COLO668 (cell line): ENCODE measurements around the gene PKNOX2.

Experiments used
- DNase-seq: peaks from one replicate; lab custom pipeline; 2025; ENCODE audit not compliant: unreplicated experiment; lab: John Stamatoyannopoulos, UW

Gene PKNOX2

GRCh38 chr11:125171974-125172373 lies 7.4 kb downstream of the PKNOX2 start:
- no peak for DNase-seq

GRCh38 chr11:125173027-125173426 lies 8.5 kb downstream of the PKNOX2 start:
- no peak for DNase-seq

GRCh38 chr11:125173556-125173955 lies 9.0 kb downstream of the PKNOX2 start:
- DNase-seq: no peak

- no peak for DNase-seq
Measured at GRCh38 chr11:125174057-125174456, 9.5 kb downstream of the PKNOX2 start.

GRCh38 chr11:125174686-125175085 lies 10.1 kb downstream of the PKNOX2 start:
- no peak for DNase-seq

- DNase-seq: no peak
Measured at GRCh38 chr11:125175166-125175565, 10.6 kb downstream of the PKNOX2 start.

GRCh38 chr11:125175896-125176575 lies 11.5 kb downstream of the PKNOX2 start:
- no peak for DNase-seq

GRCh38 chr11:125176866-125177265 lies 12.3 kb downstream of the PKNOX2 start:
- DNase-seq: no peak

- DNase-seq: no peak
Measured at GRCh38 chr11:125177543-125177942, 13.0 kb downstream of the PKNOX2 start.

- no peak for DNase-seq
Measured at GRCh38 chr11:125179346-125179745, 14.8 kb downstream of the PKNOX2 start.

GRCh38 chr11:125179895-125180294 lies 15.3 kb downstream of the PKNOX2 start:
- no peak for DNase-seq

- no peak for DNase-seq
Measured at GRCh38 chr11:125180413-125181305, 16.1 kb downstream of the PKNOX2 start.

GRCh38 chr11:125182573-125182972 lies 18.0 kb downstream of the PKNOX2 start:
- DNase-seq: no peak

- DNase-seq: no peak
Measured at GRCh38 chr11:125183641-125184040, 19.1 kb downstream of the PKNOX2 start.

- no peak for DNase-seq
Measured at GRCh38 chr11:125188021-125188420, 23.5 kb downstream of the PKNOX2 start.

GRCh38 chr11:125190566-125190965 lies 26.0 kb downstream of the PKNOX2 start:
- no peak for DNase-seq

GRCh38 chr11:125192183-125192582 lies 27.6 kb downstream of the PKNOX2 start:
- DNase-seq: no peak

GRCh38 chr11:125192717-125193415 lies 28.3 kb downstream of the PKNOX2 start:
- DNase-seq: no peak

- no peak for DNase-seq
Measured at GRCh38 chr11:125193416-125193726, 28.8 kb downstream of the PKNOX2 start.

GRCh38 chr11:125193841-125194240 lies 29.3 kb downstream of the PKNOX2 start:
- DNase-seq: no peak

- no peak for DNase-seq
Measured at GRCh38 chr11:125199915-125200314, 35.4 kb downstream of the PKNOX2 start.

GRCh38 chr11:125200441-125200840 lies 35.9 kb downstream of the PKNOX2 start:
- DNase-seq: no peak
